Mesendoderm (in vitro differentiated cells): ENCODE measurements around the gene HDAC4.

Experiments
- DNase-seq: peaks from one replicate; pipeline ENCODE4 v3.0.0; 2013
- H2AK5ac ChIP-seq: 2 replicates; pipeline ENCODE4 v1.6.1; 2013; ENCODE audit warnings: low read length, inconsistent platforms
- H2BK120ac ChIP-seq: 2 replicates; pipeline ENCODE4 v1.6.1; 2013; ENCODE audit warnings: low read depth, mild to moderate bottlenecking, low read length, moderate library complexity, mixed read lengths
- H2BK15ac ChIP-seq: replicated peaks from 2 replicates; pipeline ENCODE4 v1.6.1; 2013; ENCODE audit warnings: low read depth, mild to moderate bottlenecking, moderate library complexity
- H2BK5ac ChIP-seq: 2 replicates; pipeline ENCODE4 v1.6.1; 2013; ENCODE audit warnings: low read length, inconsistent platforms
- H3K18ac ChIP-seq: 2 replicates; pipeline ENCODE4 v1.6.1; 2013; ENCODE audit warnings: mild to moderate bottlenecking, low read length, mixed read lengths
- H3K23ac ChIP-seq: one replicate; pipeline ENCODE4 v1.6.1; 2013; ENCODE audit warnings: low read length
- H3K27ac ChIP-seq: 2 replicates; pipeline ENCODE4 v1.5.1; 2013; ENCODE audit warnings: low read depth, mild to moderate bottlenecking, inconsistent platforms, low read length, moderate library complexity
- H3K27me3 ChIP-seq: 2 replicates; pipeline ENCODE4 v1.6.1; 2013; ENCODE audit warnings: low read length, control low read depth, mild to moderate bottlenecking, inconsistent platforms; ENCODE audit not compliant: insufficient read depth, poor library complexity
- H3K36me3 ChIP-seq: 2 replicates; pipeline ENCODE4 v1.6.1; 2013; ENCODE audit warnings: low read length, inconsistent platforms; ENCODE audit not compliant: control insufficient read depth, insufficient read depth
- H3K4ac ChIP-seq: one replicate; pipeline ENCODE4 v1.6.1; 2013; ENCODE audit warnings: low read depth, mild to moderate bottlenecking, low read length, moderate library complexity
- H3K4me1 ChIP-seq: 2 replicates; pipeline ENCODE4 v1.6.1; 2013; ENCODE audit warnings: low read depth, low read length, inconsistent platforms; ENCODE audit not compliant: control insufficient read depth
- H3K4me2 ChIP-seq: 2 replicates; pipeline ENCODE4 v1.6.1; 2013; ENCODE audit warnings: low read length
- H3K4me3 ChIP-seq: 2 replicates; pipeline ENCODE4 v1.5.1; 2013; ENCODE audit warnings: mild to moderate bottlenecking, low read length
- H3K56ac ChIP-seq: one replicate; pipeline ENCODE4 v1.6.1; 2013; ENCODE audit warnings: low read length
- H3K79me1 ChIP-seq: 2 replicates; pipeline ENCODE4 v1.6.1; 2013; ENCODE audit warnings: low read length, inconsistent platforms
- H3K79me2 ChIP-seq: 2 replicates; pipeline ENCODE4 v1.6.1; 2013; ENCODE audit warnings: mild to moderate bottlenecking, low read length; ENCODE audit not compliant: control insufficient read depth, insufficient read depth
- H3K9ac ChIP-seq: 2 replicates; pipeline ENCODE4 v1.6.1; 2013; ENCODE audit warnings: low read length, inconsistent platforms
- H4K5ac ChIP-seq: one replicate; pipeline ENCODE4 v1.6.1; 2013; ENCODE audit warnings: low read length
- H4K8ac ChIP-seq: one replicate; pipeline ENCODE4 v1.6.1; 2013; ENCODE audit warnings: low read depth, mild to moderate bottlenecking, control low read depth, low read length, moderate library complexity
- WGBS: extraction: QIAGEN DNeasy Blood & Tissue Kit; methylation state at CpG from one replicate; pipeline ENCODE4 v1.1.7; 2013; ENCODE audit warnings: low lambda C conversion rate, missing lambda C conversion rate; ENCODE audit not compliant: insufficient coverage; ENCODE audit errors: extremely low coverage; 5-methylcytosine and 5-hydroxymethylcytosine counted together

HDAC4 gene

DNA sequence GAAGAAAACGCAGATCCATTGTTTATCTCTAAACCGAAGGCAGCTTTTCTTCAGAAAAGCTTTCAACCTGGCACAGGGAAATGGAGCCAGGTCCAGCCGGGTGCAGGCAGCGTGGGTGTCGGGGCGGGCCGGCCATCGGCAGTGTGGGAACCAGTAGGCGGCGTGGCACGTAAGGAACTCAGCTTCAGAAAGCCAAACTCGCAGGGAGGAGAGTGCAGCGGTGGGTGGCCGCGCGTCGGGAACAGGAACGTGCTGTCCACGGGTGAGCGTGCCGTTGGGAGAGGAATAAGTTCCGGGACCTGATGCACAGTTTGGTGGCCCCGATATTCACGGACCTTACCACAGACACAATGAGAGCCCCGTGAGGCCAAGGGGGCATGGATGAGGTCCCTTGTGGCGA is 282.6 kb downstream of the HDAC4 start:
- Histone ChIP-seq H3K4me2 (no peak overlapping the region), H3K4me3 (no peak overlapping the region), H2BK120ac (no peak overlapping the region), H3K27me3 (no peaks in the 10 kb centered on the region), H3K9ac (no peak overlapping the region), H3K56ac (no peak overlapping the region), H3K79me1 (no peaks in the 10 kb centered on the region), H3K4me1 (no peaks in the 10 kb centered on the region), H3K18ac (no peak overlapping the region), H2BK15ac (no peak overlapping the region), H3K27ac (no peak overlapping the region), H4K8ac (no peak overlapping the region), H3K4ac (no peak overlapping the region), H3K23ac (no peak overlapping the region), H2AK5ac (no peak overlapping the region), H3K36me3 (no peaks in the 10 kb centered on the region), H3K79me2 (no peaks in the 10 kb centered on the region), H2BK5ac (no peak overlapping the region), H4K5ac (no peak overlapping the region)
- WGBS: no CpG with 5 or more reads among the region's 26 CpGs
- no peak for DNase-seq

DNA sequence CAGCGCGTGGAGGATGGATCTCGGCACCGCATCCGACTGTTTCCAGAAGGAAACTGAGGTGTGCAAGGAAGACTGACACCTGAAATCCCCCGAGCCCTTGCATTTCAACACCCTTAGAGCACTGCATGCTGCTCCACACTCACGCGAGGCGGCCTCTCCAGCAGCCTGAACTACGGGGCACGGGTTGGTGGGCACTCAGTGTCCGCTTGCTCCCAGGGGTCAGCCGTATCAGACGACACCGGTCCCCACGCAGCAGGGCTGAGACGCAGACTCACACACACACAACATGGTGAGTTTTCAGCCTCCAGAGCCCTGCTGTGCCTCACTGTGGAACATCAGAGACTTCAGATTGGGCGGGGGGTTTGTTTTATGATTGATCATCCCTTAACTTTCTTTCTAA is 283.0 kb downstream of the HDAC4 start:
- Histone ChIP-seq H3K27ac (no peak overlapping the region), H3K18ac (no peak overlapping the region), H3K9ac (no peak overlapping the region), H4K5ac (no peak overlapping the region), H3K4ac (no peak overlapping the region), H3K36me3 (no peaks in the 10 kb centered on the region), H3K4me2 (no peak overlapping the region), H3K79me2 (no peaks in the 10 kb centered on the region), H3K4me3 (no peak overlapping the region), H3K56ac (no peak overlapping the region), H2BK120ac (no peak overlapping the region), H4K8ac (no peak overlapping the region), H3K27me3 (no peaks in the 10 kb centered on the region), H3K23ac (no peak overlapping the region), H3K4me1 (no peaks in the 10 kb centered on the region), H3K79me1 (no peaks in the 10 kb centered on the region), H2BK15ac (no peak overlapping the region), H2BK5ac (no peak overlapping the region), H2AK5ac (no peak overlapping the region)
- no CpG with 5 or more reads among the region's 18 CpGs for WGBS
- DNase-seq: no peak

DNA sequence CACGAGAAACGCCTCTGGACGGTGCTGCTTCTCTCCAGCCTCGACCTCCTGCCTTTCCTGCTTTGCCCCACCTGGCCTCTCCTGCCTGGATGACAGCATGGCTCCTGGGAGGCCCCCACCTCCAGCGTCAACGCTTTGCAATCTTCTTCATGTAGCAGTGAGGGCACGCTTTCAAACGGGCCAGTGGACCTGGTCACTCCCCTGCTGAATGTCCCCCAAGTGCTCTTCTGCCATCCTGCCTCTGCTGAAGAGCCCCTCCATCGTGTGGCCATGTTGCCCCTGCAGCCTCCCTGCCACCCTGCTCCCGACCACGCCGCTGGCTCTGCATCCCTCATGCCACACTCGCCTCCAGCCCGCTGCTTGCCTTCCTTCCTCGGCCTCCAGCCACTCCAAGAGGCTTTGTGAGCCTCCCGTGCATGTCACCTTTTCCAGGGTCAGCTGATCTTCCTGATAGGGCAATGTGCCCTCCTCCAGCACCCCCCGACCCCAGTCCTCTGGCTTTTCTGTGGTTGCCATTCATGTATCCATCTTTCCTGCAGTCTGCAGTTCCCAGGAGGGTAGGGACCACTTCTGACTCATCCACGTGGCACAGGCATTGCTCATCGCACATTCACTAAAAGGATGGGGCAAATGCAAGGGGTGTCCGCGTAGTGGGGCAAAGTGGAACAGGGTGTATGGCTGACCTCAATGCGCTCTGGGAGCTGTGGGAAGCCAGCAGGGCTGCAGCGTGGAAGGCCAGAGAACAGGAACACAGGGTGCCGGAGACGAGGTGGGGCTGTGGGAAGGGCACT is 284.2 kb downstream of the HDAC4 start:
- H3K27ac ChIP-seq: no peak overlapping the region
- H4K8ac ChIP-seq: no peak overlapping the region
- H3K18ac ChIP-seq: no peak overlapping the region
- H3K79me1 ChIP-seq: no peaks in the 10 kb centered on the region
- no peaks in the 10 kb centered on the region for H3K27me3 ChIP-seq
- H3K4me2 ChIP-seq: no peak overlapping the region
- no peak overlapping the region for H4K5ac ChIP-seq
- H2AK5ac ChIP-seq: no peak overlapping the region
- H3K9ac ChIP-seq: no peak overlapping the region
- H3K79me2 ChIP-seq: no peaks in the 10 kb centered on the region
- no peak overlapping the region for H3K56ac ChIP-seq
- no peak overlapping the region for H2BK5ac ChIP-seq
- no peak overlapping the region for H3K23ac ChIP-seq
- WGBS: no CpG with 5 or more reads among the region's 25 CpGs
- no peak for DNase-seq
- H2BK15ac ChIP-seq: no peak overlapping the region
- no peak overlapping the region for H3K4ac ChIP-seq
- H2BK120ac ChIP-seq: no peak overlapping the region
- no peaks in the 10 kb centered on the region for H3K4me1 ChIP-seq
- no peak overlapping the region for H3K4me3 ChIP-seq
- no peaks in the 10 kb centered on the region for H3K36me3 ChIP-seq

DNA sequence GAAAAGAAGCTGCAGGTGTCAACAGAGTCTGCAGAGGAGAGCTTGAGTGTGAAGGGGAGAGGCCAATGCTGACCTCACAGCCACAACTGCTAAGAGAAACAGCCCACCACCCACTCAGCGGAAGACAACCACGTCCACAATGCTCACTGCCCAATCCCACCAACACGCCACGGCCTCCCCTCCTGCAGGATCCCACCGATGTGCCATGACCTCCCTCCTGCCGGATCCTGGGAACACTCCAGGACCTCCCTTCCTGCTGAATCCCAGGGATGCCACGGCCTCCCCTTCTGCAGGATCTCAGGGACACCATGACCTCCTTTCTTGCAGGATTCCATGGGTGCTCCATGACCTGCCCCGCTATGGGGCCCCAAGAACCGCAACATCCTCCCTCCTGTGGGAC is 285.2 kb downstream of the HDAC4 start:
- H3K23ac ChIP-seq: no peak overlapping the region
- H3K27ac ChIP-seq: no peak overlapping the region
- H3K4me2 ChIP-seq: no peak overlapping the region
- H3K56ac ChIP-seq: no peak overlapping the region
- no peak overlapping the region for H3K9ac ChIP-seq
- no peaks in the 10 kb centered on the region for H3K27me3 ChIP-seq
- H2AK5ac ChIP-seq: no peak overlapping the region
- H3K4me1 ChIP-seq: no peaks in the 10 kb centered on the region
- H3K79me2 ChIP-seq: no peaks in the 10 kb centered on the region
- H2BK5ac ChIP-seq: no peak overlapping the region
- no peaks in the 10 kb centered on the region for H3K79me1 ChIP-seq
- no peak overlapping the region for H4K5ac ChIP-seq
- no peaks in the 10 kb centered on the region for H3K36me3 ChIP-seq
- no CpG with 5 or more reads among the region's 9 CpGs for WGBS
- DNase-seq: no peak
- H3K18ac ChIP-seq: no peak overlapping the region
- no peak overlapping the region for H3K4me3 ChIP-seq
- H3K4ac ChIP-seq: no peak overlapping the region
- no peak overlapping the region for H2BK15ac ChIP-seq
- no peak overlapping the region for H4K8ac ChIP-seq
- no peak overlapping the region for H2BK120ac ChIP-seq

DNA sequence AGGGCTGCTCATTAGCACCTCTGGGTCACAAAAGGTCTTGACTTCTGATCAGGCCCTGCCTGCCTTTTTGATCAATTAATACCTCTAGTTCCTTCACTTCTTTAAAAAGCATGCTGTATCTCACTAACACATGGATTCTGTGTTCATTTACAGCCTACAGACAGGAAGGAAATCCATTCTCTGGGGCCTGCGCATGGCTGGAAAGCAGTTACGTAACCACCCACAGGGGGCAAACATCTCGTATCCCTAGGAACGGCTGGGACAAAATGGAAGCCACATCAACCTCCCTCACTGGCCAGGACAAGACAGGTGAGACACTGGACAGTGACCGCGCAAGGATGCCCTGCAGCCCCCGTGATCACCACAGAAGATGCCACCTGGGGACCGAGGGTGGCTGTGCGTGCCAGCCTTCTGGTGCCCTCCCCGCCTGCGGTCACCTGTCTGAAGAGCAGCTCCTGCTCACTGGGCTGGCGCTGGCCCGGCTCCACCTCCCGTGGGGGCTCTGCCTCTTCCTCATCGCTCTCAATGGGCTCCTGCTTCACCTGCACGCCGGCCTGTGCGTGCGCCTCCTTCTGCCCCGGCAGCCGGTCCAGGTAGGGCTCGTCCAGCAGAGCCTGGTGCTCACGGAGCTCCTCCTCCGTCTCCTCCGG is 286.1 kb downstream of the HDAC4 start:
- whole genome bisulfite sequencing: no CpG with 5 or more reads among the region's 25 CpGs
- no peak overlapping the region for H3K56ac ChIP-seq
- DNase-seq: peak; percentile 17
- no peak overlapping the region for H3K27ac ChIP-seq
- no peaks in the 10 kb centered on the region for H3K4me1 ChIP-seq
- H4K8ac ChIP-seq: no peak overlapping the region
- H3K36me3 ChIP-seq: no peaks in the 10 kb centered on the region
- H2BK120ac ChIP-seq: no peak overlapping the region
- no peak overlapping the region for H3K4ac ChIP-seq
- no peak overlapping the region for H3K4me3 ChIP-seq
- no peak overlapping the region for H2BK15ac ChIP-seq
- no peaks in the 10 kb centered on the region for H3K79me2 ChIP-seq
- H3K79me1 ChIP-seq: no peaks in the 10 kb centered on the region
- H3K4me2 ChIP-seq: no peak overlapping the region
- H2BK5ac ChIP-seq: no peak overlapping the region
- no peak overlapping the region for H4K5ac ChIP-seq
- H3K23ac ChIP-seq: no peak overlapping the region
- H3K18ac ChIP-seq: no peak overlapping the region
- no peak overlapping the region for H2AK5ac ChIP-seq
- no peaks in the 10 kb centered on the region for H3K27me3 ChIP-seq
- H3K9ac ChIP-seq: no peak overlapping the region
